ENCODE results near the gene RHOBTB3. TPM values are rescaled to one million over a fixed set of nuclear protein-coding genes. Genes with fewer than 3 reads are reported as not detected.
A peak's percentile ranks its signal among the peaks of the same experiment; 100 is the strongest.

RHOBTB3 gene
- total RNA-seq, 4 donors from 2014 or later: 55.6 to 216 (median 135) TPM

- H3K36me3 ChIP-seq: no peaks in the 10 kb centered on the region
- no peaks in the 10 kb centered on the region for H3K27me3 ChIP-seq
- no peak for TF ChIP-seq POLR2AphosphoS5 (IDR thresholded peaks at IDR 0.05)
- peaks cover 0 to 30% (median 2%) of the 10 kb centered on the region in 3 donors for H3K4me1 ChIP-seq
- no peak overlapping the region for H3K4me3 ChIP-seq
- no peak overlapping the region for H3K27ac ChIP-seq
- no peak for ATAC-seq
- WGBS, 2 donors (ENCODE audit: low coverage in 1 of 2): 79 to 80% methylated on average over 2 of the region's 2 CpGs
- no peaks in the 10 kb centered on the region for H3K9me3 ChIP-seq
These were observed 13.7 kb upstream of the RHOBTB3 start for GRCh38 chr5:95717439-95717838.

GRCh38 chr5:95718203-95718602 lies 12.9 kb upstream of the RHOBTB3 start:
- TF ChIP-seq EP300 (IDR thresholded peaks at IDR 0.05): no peak
- no peak for TF ChIP-seq POLR2A (IDR thresholded peaks at IDR 0.05)
- TF ChIP-seq POLR2AphosphoS5 (IDR thresholded peaks at IDR 0.05): no peak
- no peak for TF ChIP-seq CTCF (IDR thresholded peaks at IDR 0.05)
- H3K4me3 ChIP-seq: no peak overlapping the region
- no peaks in the 10 kb centered on the region for H3K36me3 ChIP-seq
- H3K27me3 ChIP-seq: no peaks in the 10 kb centered on the region
- 71 to 72% methylated on average over 2 of the region's 2 CpGs for WGBS, 2 donors (ENCODE audit: low coverage in 1 of 2)
- H3K4me1 ChIP-seq: peaks cover 0 to 32% (median 2%) of the 10 kb centered on the region in 3 donors
- ATAC-seq: no peak
- no peaks in the 10 kb centered on the region for H3K9me3 ChIP-seq
- no peak overlapping the region for H3K27ac ChIP-seq

GRCh38 chr5:95718738-95719137 lies 12.4 kb upstream of the RHOBTB3 start:
- 80 to 82% methylated on average over 2 of the region's 2 CpGs for WGBS, 2 donors (ENCODE audit: low coverage in 1 of 2)
- TF ChIP-seq POLR2AphosphoS5 (IDR thresholded peaks at IDR 0.05): no peak
- no peak for TF ChIP-seq CTCF (IDR thresholded peaks at IDR 0.05)
- TF ChIP-seq POLR2A (IDR thresholded peaks at IDR 0.05): no peak
- TF ChIP-seq EP300 (IDR thresholded peaks at IDR 0.05): no peak

DNA sequence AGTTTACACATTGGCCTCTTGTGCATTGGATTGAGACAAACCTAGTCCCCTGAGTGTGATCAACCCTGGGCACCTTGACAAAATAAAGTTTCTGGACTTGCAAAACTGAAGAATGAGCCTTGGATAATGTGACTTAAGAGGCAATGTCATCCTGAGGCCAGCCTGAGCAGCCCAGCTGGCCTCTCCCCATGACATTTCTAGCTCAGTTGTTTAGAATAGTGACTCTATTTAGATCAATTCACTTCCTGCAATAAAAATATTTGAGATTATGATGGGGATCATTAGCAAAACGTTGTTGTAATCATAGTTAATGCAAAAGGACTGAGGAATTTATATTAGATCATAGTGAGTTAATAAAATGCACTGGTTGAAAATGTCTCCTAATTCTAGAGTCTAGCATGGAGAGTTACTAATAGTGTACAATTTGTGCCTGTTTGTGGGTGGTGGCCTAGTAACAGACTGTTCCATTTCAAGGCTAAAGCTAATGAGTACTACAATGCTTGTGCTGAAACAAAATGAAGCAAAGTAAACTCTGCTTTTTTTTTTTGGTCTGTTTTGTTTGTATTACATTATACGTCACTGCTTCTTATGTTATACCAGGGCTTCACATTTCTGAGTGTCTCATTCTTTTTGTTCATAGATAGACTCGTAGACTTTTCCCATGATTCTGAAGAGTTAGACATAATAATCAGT lies 10.9 kb upstream of the RHOBTB3 start:
- peak; percentile 64 for ATAC-seq
- WGBS, 2 donors (ENCODE audit: low coverage in 1 of 2): 37 to 43% methylated on average over 3 of the region's 3 CpGs
- no peaks in the 10 kb centered on the region for H3K36me3 ChIP-seq
- H3K4me3 ChIP-seq: no peak overlapping the region
- no peaks in the 10 kb centered on the region for H3K27me3 ChIP-seq
- peak overlapping the region in 3 of 4 donors; percentile 29 to 60 (median 58) for H3K27ac ChIP-seq
- TF ChIP-seq EP300 (IDR thresholded peaks at IDR 0.05) (no peak), POLR2A (IDR thresholded peaks at IDR 0.05) (no peak), POLR2AphosphoS5 (IDR thresholded peaks at IDR 0.05) (no peak), CTCF (IDR thresholded peaks at IDR 0.05) (no peak)
- H3K9me3 ChIP-seq: no peaks in the 10 kb centered on the region
- peaks cover 0 to 32% (median 2%) of the 10 kb centered on the region in 3 donors for H3K4me1 ChIP-seq

More at GRCh38 chr5:95718738-95719137, 12.4 kb upstream of the RHOBTB3 start:
- Histone ChIP-seq H3K27ac (no peak overlapping the region), H3K36me3 (no peaks in the 10 kb centered on the region), H3K4me3 (no peak overlapping the region), H3K4me1 (peaks cover 0 to 32% (median 2%) of the 10 kb centered on the region in 3 donors), H3K27me3 (no peaks in the 10 kb centered on the region), H3K9me3 (no peaks in the 10 kb centered on the region)
- no peak for ATAC-seq

- Histone ChIP-seq H3K27me3 (no peaks in the 10 kb centered on the region), H3K27ac (peak overlapping the region in 1 of 4 donors; percentile 58), H3K36me3 (no peaks in the 10 kb centered on the region), H3K4me1 (peaks cover 2 to 43% (median 4%) of the 10 kb centered on the region in 3 donors), H3K9me3 (no peaks in the 10 kb centered on the region), H3K4me3 (no peak overlapping the region)
- 14 to 41% methylated on average over 1 of the region's 1 CpG for WGBS, 2 donors (ENCODE audit: low coverage in 1 of 2)
- ATAC-seq: no peak
- TF ChIP-seq POLR2A (IDR thresholded peaks at IDR 0.05) (no peak), CTCF (IDR thresholded peaks at IDR 0.05) (no peak), POLR2AphosphoS5 (IDR thresholded peaks at IDR 0.05) (no peak), EP300 (IDR thresholded peaks at IDR 0.05) (no peak)
These were observed 9.4 kb upstream of the RHOBTB3 start for GRCh38 chr5:95721582-95722295.
